ENCODE results near the gene ZBTB20.

DNA sequence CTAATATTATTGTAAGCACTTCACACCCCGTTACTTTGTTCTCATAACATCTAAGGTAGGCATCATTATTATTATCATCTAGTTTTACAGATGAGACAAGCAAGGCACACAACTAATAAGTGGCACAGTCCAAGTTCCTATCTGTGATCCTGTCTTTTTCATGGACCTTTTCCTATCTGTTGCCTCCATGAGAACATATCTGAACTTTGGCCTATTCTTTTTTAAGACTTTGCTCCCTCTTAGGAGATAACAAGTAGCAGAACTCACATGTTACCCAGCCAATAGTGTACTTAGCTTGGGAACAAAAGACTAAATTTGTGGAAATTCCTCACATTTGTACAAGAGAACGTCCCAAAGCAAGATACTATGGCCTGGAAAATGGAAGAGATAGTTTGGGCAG, 680.8 kb downstream of the ZBTB20 start:
- TF ChIP-seq, protein P1, sequence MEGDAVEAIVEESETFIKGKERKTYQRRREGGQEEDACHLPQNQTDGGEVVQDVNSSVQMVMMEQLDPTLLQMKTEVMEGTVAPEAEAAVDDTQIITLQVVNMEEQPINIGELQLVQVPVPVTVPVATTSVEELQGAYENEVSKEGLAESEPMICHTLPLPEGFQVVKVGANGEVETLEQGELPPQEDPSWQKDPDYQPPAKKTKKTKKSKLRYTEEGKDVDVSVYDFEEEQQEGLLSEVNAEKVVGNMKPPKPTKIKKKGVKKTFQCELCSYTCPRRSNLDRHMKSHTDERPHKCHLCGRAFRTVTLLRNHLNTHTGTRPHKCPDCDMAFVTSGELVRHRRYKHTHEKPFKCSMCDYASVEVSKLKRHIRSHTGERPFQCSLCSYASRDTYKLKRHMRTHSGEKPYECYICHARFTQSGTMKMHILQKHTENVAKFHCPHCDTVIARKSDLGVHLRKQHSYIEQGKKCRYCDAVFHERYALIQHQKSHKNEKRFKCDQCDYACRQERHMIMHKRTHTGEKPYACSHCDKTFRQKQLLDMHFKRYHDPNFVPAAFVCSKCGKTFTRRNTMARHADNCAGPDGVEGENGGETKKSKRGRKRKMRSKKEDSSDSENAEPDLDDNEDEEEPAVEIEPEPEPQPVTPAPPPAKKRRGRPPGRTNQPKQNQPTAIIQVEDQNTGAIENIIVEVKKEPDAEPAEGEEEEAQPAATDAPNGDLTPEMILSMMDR (IDR thresholded peaks at IDR 0.05 in 2 of 3, conservative IDR thresholded peaks at IDR 0.05 in 1 of 3; ENCODE audit: control insufficient read depth in 2 of 3, extremely low read depth in 1 of 3, insufficient read depth in 1 of 3, low read depth in 3 of 3, low read length in 3 of 3), result no peak
- TF ChIP-seq CEBPB (IDR thresholded peaks at IDR 0.05; ENCODE audit: borderline replicate concordance in 1 of 2, low read depth in 2 of 2, low read length in 2 of 2) (no peak), POLR2AphosphoS5 (IDR thresholded peaks at IDR 0.05; ENCODE audit: low read length) (no peak), CHD2 (IDR thresholded peaks at IDR 0.05; ENCODE audit: borderline replicate concordance, low read depth, low read length) (no peak), RFX5 (IDR thresholded peaks at IDR 0.05; ENCODE audit: low read depth, low read length) (no peak), POLR2A (IDR thresholded peaks at IDR 0.05; ENCODE audit: low read depth, low read length) (no peak), HDGF (IDR thresholded peaks at IDR 0.05) (no peak), NR2C2 (IDR thresholded peaks at IDR 0.05; ENCODE audit: borderline replicate concordance, control insufficient read depth, insufficient read length, low read depth) (no peak), HDAC6 (IDR thresholded peaks at IDR 0.05; ENCODE audit: unreplicated experiment) (no peak), SUZ12 (IDR thresholded peaks at IDR 0.05; ENCODE audit: unreplicated experiment) (no peak), FOS (IDR thresholded peaks at IDR 0.05; ENCODE audit: borderline replicate concordance, extremely low read depth, insufficient read length) (no peak), ZBTB4 (CRISPR knock-in tag; IDR thresholded peaks at IDR 0.05) (no peak), KDM1A (IDR thresholded peaks at IDR 0.05; ENCODE audit: borderline replicate concordance) (no peak), NFIC (IDR thresholded peaks at IDR 0.05; ENCODE audit: low read depth, low read length) (no peak)
